Stimulated activated CD8-positive, alpha-beta memory T cell treated with anti-CD3 and anti-CD28 coated beads, Interleukin-7, amount 100 ng/mL, for 4 hours (primary cell): ENCODE data around the gene PPP2R3B.
"Not testable (repeated sequence)": the region's sequence is repeated elsewhere in the genome, so short reads cannot be mapped to it uniquely, and the experiment has no call there.

Experiments used
- DNase-seq, 2 donors: peaks; one replicate each; pipeline ENCODE4 v3.0.0-alpha.2; 2020; ENCODE audit warnings: low read depth in 2 of 2

Gene PPP2R3B, protein sequence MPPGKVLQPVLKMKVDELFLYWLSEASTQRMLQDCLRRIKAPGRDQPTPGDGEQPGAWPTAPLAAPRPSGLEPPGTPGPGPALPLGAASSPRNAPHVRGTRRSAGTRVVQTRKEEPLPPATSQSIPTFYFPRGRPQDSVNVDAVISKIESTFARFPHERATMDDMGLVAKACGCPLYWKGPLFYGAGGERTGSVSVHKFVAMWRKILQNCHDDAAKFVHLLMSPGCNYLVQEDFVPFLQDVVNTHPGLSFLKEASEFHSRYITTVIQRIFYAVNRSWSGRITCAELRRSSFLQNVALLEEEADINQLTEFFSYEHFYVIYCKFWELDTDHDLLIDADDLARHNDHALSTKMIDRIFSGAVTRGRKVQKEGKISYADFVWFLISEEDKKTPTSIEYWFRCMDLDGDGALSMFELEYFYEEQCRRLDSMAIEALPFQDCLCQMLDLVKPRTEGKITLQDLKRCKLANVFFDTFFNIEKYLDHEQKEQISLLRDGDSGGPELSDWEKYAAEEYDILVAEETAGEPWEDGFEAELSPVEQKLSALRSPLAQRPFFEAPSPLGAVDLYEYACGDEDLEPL

DNA sequence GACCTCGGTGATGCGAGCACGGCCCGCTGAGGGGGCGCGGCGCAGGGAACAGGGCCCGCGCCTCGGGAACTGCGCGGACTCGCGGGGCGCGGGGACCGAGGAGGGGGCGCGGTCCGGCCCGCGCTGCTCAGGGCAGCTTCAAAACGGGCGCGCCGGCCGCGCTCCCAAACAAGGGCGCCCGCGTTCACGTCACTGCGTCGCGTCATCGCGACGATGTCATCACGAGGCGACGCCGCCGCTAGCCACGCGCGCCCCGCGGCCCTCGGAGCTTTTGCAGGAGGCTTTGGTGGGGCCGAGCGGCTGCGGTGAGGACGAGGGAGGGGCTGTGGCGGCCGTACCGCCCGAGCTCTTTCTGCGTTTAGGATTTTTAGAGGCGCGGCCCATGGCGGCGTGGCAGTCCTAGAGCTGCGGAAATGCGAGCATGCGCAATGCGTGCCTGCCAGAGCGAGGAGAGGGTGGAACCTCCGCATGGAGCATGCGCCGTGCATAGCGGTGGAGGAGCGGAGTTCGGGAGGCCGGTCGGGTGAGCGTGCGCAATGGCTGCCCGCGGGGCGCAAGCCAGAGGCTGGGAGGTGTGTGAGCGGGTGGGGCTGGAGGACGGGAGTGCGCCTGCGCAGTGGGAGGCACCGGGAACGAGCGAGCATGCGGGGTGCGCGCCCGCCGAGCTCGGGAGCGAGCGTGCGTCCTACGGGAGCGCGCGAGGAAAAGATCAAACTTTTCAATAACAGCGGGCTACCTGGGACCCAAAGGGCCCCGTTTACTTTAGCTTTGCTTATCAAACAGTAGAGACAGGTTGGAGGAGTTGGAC, at the start of gene PPP2R3B:
TSS of gene PPP2R3B (minus strand) at position 140 of the 808 bp plus-strand sequence. CDS start 216 bp downstream, outside the sequence.
- DNase-seq, result peak; percentile 98 to 99

DNA sequence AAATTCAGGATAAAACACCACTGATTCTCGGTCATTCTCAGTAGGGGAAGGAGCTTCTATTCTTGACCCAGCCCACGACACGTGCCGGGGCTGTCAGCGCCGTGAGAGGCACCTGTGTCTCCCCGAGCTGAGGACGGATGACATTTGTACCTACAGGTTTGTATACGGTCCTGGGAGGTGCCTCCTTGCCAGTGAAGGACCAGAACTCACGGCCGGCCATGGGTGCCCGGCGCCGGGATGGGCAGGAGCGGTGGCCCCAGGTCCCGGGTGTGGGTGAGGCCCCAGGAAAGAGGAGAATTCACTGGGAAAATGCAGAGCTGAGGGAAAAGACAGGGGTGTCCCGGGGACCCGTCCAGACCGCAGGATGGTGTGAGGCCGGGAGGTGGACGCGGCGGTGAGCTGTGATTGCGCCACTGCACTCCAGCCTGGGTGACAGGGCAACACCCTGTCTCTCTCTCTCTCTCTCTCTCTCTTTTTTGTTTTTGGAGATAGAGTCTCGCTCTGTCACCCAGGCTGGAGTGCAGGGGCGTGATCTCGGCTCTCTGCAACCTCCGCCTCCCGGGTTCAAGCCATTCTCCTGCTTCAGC, 48.9 kb upstream of the PPP2R3B start:
- DNase-seq, result no peak

DNA sequence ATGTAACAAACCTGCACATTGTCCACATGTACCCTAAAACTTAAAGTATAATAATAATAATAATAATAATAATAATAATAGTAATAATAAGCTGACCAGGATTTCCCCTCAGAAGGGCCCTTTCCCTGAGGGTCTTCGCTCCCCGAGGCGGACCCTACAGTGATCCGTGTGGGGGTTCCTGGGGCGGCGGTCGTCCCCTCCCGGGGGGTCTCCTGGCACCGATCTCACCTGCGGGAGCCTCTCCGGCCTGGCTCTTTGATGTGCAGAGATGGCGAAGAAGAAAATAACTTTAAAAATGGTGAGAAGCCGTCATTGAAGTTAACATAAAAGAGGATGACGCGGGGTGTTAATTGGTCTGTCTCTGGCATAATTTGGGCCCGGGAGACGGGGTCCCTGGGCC, 48.2 kb upstream of the PPP2R3B start:
- DNase-seq, result no peak

DNA sequence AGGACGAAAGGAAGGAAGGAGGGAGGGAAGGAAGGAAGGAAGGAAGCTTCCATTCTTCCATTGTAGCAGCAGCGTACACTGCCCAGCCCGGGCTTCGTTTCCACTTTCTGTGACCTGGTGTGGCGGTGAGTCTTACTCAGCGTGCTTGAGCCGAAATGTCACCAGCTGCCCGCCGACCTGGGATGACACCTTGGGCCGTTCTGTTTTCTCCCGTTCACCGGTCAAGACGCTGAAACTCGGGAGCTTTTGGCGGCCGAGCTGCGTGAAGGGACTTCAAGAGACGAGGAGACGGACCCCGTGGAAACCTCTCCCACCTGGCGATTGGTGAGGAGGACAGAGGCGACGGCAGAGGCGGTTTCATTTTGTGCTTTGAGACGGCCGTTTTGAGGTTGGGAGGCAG, 47.1 kb upstream of the PPP2R3B start:
- no peak for DNase-seq

DNA sequence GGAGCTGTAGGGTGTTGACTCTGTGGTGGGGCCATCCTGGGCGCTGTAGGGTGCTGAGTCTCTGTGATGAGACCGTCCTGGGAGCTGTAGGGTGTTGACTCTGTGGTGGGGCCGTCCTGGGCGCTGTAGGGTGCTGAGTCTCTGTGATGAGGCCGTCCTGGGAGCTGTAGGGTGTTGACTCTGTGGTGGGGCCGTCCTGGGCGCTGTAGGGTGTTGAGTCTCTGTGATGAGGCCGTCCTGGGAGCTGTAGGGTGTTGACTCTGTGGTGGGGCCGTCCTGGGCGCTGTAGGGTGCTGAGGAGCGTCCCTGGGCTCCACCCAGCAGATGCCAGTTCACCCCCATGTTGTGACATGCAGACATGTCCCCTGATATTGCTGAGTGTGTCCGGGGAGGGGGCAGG, 46.0 kb upstream of the PPP2R3B start:
- not testable (repeated sequence) for DNase-seq

DNA sequence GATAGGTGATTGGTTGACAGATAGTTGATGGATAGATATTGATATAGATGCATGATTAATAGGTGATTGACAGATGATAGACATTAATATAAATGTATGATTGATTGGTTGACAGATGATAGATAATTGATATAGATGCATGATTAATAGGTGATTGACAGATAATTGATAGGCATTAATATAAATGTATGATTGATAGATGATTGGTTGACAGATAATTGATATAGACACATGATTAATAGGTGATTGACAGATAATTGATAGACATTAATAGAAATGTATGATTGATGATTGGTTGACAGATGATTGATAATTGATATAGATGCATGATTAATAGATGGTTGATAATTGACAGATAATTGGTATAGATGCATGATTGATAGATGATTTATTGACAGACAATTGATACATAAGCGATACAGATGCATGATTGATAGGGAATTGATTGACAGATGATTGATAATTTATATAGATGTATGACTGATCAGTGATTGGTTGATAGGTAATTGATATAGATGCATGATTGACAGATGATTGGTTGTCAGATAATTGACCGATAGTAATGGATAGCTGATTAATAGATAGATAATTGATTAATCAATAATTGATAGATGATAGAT, 44.9 kb upstream of the PPP2R3B start:
- no peak for DNase-seq

DNA sequence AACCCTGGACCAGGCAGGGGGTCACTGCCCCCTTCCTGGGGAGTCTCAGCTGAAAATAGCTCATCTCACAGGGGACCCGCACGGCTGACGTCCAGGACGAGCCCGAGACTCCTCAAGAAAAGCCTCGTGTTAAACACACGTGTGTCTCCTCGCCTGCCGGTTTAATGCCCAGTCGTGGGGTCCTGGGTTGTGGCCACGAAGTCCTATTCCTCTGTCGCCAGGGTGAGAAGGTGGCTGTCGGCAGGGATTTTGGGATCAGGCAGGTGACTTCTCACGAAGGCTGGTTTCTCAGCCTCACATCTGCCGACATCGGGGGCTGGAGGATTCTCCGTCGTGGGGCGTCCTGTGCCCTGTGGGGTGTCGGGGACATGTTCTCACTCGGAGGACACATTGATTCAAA, 44.3 kb upstream of the PPP2R3B start:
- DNase-seq, result no peak

DNA sequence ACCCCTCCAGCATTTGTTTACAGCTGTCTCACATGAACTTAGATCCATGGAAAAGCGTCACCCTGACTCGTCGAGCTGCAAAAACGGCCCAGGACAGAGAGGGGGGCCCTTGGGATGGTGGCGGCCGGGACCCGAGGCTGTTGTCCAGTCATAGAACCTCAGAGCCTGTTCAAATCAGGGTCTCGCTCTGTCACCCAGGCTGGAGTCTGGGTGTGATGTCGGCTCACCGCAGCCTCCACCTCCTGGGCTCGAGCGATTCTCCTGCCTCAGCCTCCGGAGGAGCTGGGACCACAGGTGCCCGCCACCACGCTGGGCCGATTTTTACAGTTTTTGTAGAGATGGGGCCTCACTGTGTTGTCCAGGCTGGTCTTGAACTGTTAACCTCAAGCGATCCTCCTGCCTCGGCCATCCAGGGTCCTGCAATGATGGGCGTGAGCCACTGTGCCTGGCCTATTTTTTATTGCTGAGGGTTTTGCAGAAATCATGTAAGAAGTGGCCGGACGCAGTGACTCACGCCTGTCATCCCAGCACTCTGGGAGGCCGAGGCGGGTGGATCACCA, 42.6 kb upstream of the PPP2R3B start:
- no peak for DNase-seq

DNA sequence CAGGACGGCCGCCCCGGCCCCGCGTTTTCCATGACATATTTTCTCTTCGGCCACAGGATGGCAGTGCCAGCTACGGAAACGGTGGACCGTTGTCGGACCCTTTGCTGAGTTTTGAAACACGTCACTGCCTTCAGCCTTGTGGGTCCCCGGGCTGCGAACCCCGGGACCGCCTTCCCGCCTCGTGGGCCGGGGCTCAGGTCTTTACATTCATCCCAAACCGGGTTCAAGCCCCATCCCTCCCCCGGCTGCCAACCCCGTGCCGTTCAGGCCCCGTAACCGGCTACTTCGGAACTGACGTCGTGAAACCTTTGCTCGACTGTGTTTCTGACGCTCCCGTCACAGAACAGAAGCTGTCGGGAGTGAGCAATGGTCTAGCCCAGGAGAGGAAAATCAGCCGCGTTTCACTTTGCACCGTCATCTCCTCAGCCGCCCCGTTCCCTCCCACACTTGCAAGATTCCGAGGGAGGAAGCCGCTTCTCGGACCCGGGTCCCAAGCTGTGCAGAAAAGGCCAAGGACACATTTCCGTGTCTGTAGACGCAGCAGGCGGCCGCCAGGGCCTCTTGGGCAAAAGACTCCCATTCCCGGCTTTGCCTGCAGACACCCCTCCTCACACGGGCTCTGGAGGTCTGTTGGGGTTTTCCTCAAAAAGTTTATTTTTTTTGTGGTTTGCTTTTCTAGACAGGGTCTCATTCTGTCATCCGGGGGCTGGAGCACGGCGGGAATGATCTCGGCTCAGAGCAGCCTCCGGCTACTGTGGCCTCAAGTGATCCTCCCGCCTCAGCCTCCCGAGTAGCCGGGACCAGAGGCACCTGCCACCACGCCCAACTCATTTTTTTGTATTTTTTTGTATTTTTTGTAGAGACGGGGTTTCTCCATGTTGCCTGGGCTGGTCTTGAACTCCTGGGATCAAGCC, 41.4 kb upstream of the PPP2R3B start:
- DNase-seq, result no peak

DNA sequence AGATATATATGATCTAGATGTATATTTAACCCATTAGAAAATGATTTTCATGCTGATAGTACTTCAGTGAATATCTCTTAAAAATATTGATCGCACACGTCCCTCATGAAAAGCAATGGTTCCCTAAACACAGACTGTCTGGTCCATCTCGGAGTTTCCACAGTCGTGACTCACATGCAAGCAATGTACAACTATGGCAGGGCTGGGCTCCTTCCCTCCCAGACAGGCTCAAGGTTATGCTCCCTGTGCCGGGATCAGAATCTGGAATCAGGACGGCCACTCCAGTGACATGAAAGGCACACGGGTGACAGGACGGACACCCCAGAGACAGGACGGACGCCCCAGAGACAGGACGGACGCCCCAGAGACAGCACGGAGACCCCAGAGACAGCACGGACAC, 40.2 kb upstream of the PPP2R3B start:
- no peak for DNase-seq

DNA sequence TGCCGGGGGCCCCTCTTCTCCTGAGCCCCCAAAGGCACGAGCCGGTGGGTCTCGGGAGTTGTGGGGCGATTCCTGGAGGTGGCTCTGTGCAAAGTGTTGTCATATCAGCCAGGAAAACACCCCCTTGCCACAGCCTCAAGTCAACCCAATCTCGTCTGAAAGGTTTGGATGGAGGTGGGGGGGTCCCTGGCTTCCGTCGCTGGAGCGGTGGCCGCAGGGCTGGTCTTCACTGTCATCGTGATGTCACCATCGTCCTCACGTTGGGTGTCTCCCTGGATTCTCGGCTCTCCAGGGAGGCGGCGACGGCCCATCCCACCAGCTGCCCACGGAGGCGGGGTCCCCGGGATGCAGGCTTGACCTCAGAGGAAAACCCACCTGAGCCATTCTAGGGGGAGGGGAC, 38.3 kb upstream of the PPP2R3B start:
- DNase-seq, result no peak

DNA sequence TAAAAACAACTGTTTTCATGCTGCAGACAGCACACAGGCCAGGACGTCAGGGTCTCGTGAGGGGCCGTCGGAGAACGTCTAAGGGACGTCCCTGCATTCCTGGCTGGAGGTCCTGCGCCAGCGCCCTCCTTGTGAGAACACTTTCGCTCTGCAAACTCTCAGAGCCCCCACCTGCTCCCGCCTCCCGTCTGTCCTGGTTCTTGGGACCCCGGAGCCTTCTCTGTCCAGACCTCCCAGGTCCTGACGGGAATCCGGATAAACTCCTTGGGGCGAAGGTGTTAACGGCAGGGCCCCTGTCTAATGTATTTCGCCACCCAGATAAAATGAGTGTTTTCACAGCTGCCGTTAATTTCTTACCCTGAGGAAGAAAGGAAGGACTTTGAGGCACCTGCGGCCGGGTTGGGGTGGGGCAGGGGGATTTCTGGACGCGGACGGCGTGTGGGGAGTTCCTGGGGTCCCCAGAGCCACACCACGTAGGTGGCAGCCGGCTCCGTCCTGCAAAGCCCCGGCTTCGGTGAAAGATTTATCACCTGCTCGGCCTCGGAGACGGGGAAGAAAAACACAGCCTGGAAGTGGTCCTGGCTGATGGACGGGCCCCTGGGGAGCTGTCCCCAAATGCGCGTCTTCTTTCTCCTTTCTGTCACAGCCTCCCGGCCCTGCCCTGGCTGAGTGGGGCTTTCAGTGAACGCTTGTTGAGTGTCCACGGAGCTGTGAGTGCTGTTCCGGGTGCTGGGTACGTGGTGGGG, 35.1 kb upstream of the PPP2R3B start:
- DNase-seq, result no peak

DNA sequence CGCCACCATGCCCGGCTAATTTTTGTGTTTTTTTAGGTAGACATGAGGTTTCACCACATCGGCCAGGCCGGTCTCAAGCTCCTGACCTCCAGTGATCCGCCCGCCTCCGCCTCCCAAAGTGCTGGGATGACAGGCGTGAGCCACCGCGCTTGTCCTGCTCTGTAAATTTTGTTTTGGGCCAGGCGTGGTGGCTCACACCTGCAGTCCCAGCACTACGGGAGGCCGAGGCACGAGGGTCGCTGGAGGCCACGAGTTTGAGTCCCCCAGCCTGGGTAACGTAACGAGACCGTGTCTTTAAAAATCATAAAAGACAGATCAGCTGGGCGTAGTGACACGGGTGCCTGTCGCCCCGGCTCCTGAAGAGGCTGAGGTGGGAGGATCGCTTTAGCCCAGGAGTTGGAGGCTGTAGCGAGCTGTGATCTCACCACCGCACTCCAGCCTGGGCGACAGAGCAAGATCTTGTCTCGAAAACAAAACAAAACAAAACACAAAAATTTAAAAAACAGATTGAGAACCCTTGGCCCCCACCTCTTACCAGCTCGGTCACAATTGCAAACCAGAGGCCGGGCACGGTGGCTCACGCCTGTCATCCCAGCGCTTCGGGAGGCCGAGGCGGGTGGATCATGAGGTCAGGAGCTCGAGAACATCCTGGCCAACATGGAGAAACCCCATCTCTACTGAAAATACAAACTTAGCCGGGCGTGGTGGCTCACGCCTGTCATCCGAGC, 34.0 kb upstream of the PPP2R3B start:
- DNase-seq, result no peak

DNA sequence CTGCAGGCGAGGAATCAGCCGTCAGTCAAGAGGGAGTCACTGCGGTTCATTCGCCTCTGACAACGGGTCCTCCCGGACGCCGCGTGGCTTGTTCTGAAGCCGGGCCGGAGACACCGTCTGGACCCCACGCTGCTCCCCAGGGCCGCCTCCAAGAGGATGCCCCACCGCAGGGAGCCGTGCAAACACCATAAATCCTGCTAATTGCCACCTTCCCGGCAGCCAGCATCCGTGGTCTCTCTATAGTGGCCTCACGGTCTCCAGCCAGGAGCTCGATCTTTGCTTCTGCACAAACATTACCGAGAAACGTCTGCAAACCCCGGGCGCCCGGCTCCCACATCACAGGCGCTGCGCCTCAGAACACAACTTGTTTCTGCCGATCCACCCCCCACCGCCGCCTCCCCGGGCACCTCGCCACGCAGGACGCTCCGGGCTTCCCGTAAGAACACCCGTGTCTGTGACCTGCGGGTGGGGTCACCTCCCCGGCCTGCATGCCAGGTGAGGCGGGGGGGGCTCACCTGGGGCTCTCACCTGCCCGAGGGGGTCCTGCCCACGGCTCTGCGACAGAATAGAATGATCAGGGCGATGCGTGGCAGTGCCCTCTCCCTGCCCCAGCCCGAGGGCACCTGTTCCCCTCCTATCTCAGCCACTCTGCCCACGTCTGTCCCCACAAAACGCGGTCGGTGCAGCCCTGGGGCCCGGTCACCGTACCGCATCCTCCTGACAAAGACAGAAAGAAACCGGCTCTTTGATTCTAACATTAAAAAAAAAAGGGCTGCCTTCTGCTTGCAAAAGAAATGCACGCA, 32.4 kb upstream of the PPP2R3B start:
- DNase-seq, result no peak

DNA sequence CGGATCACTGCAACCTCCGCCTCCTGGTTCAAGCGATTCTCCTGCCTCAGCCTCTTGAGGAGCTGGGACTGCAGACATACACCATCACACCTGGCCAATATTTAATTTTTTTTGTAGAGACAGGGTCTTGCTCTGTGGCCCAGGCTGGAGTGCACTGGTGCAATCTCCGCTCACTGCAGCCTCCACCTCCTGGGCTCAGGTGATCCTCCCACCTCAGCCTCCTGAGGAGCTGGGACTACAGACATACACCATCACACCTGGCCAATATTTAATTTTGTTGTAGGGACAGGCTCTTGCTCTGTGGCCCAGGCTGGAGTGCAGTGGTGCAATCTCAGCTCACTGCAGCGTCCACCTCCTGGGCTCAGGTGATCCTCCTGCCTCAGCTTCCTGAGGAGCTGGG, 28.8 kb upstream of the PPP2R3B start:
- not testable (repeated sequence) for DNase-seq

DNA sequence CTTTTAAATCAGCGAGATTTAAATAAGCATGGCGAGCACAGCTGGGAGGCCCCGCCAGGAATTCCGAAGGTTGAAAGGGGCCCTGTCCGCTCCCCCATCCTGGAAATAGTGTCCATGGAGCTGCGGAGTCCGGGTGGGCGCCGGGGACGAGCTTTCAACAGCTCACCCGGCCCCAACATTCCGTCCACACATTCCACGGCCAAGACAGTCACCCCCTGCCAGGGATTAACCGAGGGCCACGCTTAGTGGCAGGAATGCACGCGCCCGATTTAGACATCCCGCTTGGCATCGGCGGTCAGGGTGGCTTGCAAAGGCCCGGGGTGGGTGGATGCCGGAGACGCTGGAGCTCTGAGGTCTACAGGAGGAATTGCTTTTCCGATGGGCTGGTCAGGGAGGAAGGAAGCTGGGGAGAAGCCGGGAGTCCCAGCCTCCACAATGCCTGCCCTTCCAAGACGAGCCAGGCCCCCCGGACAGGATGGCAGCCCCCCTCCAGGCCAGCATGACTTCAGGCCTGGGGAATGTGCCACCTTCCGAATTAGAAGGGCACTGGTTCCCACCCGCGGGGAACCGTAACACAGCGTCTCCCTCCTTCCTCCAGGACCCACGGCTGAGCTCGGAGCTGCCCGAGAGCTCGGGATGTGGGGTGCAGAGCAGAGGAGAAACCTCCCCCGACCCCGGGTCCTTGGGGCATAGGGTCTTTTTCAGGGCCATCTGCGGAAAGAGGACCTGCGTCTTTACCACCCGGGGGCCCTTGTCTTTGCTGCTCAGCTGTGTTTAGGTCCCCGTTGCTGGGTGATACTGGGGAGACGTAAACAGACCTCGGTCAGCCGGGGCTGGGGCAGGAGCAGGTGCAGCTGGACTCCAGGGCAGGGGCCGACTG, 26.9 kb upstream of the PPP2R3B start:
- DNase-seq, result no peak

DNA sequence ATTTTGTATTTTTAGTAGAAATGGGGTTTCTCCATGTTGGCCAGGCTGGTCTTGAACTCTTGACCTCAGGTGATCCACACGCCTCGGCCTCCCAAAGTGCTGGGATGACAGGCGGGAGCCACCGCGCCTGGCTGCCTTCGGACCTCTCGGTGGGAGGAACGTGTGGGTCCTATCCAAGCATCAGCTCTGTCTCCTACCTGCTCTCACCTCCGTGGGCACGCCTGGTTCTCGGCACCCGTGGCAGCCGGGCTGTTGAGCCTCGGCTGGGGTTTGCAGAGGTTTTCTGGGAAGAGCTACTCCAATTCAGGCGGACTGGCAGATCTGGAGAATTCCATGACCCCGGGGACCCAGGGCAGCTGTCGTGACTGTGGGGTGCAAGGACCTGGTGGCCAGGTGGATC, 23.6 kb upstream of the PPP2R3B start:
- no peak for DNase-seq
